GM21390 (cell line): ENCODE results near the gene PDIA5.

ENCODE experiments used
- ATAC-seq: cut with Tn5 transposase; IDR thresholded peaks from one replicate; pipeline ENCODE4 v1.9.1; 2021; ENCODE audit not compliant: unreplicated experiment

PDIA5 gene

GRCh38 chr3:123161167-123161566 is 94.3 kb downstream of the PDIA5 start:
- no peak for ATAC-seq

GRCh38 chr3:123163141-123163540 is 96.3 kb downstream of the PDIA5 start:
- ATAC-seq: no peak

GRCh38 chr3:123165163-123165562 is 98.3 kb downstream of the PDIA5 start:
- no peak for ATAC-seq

GRCh38 chr3:123167686-123168085 is 100.9 kb downstream of the PDIA5 start:
- no peak for ATAC-seq

GRCh38 chr3:123168122-123168521 is 101.3 kb downstream of the PDIA5 start:
- no peak for ATAC-seq

- no peak for ATAC-seq
Measured at GRCh38 chr3:123168605-123169004, 101.8 kb downstream of the PDIA5 start.

- no peak for ATAC-seq
Measured at GRCh38 chr3:123169492-123169929, 102.7 kb downstream of the PDIA5 start.

GRCh38 chr3:123169930-123170329 is 103.1 kb downstream of the PDIA5 start:
- ATAC-seq: no peak

GRCh38 chr3:123180791-123181190 is 114.0 kb downstream of the PDIA5 start:
- no peak for ATAC-seq

- ATAC-seq: no peak
Measured at GRCh38 chr3:123186695-123187094, 119.9 kb downstream of the PDIA5 start.

- no peak for ATAC-seq
Measured at GRCh38 chr3:123188058-123188457, 121.2 kb downstream of the PDIA5 start.

GRCh38 chr3:123193448-123194101 is 126.8 kb downstream of the PDIA5 start:
- ATAC-seq: no peak

- ATAC-seq: no peak
Measured at GRCh38 chr3:123194552-123194951, 127.7 kb downstream of the PDIA5 start.

GRCh38 chr3:123198372-123198771 is 131.5 kb downstream of the PDIA5 start:
- ATAC-seq: no peak

GRCh38 chr3:123201223-123201556 is 134.4 kb downstream of the PDIA5 start:
- no peak for ATAC-seq

GRCh38 chr3:123201557-123202427 is 135.0 kb downstream of the PDIA5 start, which contains the start of gene SEC22A:
TSS of gene SEC22A (plus strand) at chr3:123201943. CDS start at chr3:123209218, 7,275 bp downstream.
- peak; percentile 98 for ATAC-seq

GRCh38 chr3:123202451-123202850 is 135.6 kb downstream of the PDIA5 start:
- ATAC-seq: no peak
